Tibial nerve (tissue), 4 donors: ENCODE measurements around the gene NFE2L3. TPM values are rescaled to one million over a fixed set of nuclear protein-coding genes. Genes with fewer than 3 reads are reported as not detected.

ENCODE experiments used
- DNase-seq, 2 donors: peaks; one replicate each; pipeline ENCODE4 v3.0.0-alpha.2; 2019; ENCODE audit warnings: low spot score in 2 of 2
- H3K27ac ChIP-seq, 4 donors: fragments of 200-600 bp; sonication (generic) in 3 of 4; one replicate each; pipeline ENCODE4 v1.5.1; 2017 to 2019; ENCODE audit warnings: mild to moderate bottlenecking in 1 of 4
- H3K27me3 ChIP-seq, 2 donors: fragments of 200-600 bp; sonication (generic) in 1 of 2; one replicate each; pipeline versions ENCODE4 v1.5.1 to v1.6.0; 2017 to 2019
- H3K36me3 ChIP-seq, 3 donors: fragments of 200-600 bp; sonication (generic); one replicate each; pipeline ENCODE4 v1.5.1; 2018 to 2019
- H3K4me1 ChIP-seq, 4 donors: fragments of 200-600 bp; sonication (generic) in 3 of 4; one replicate each; pipeline ENCODE4 v1.5.1; 2017 to 2019
- H3K4me3 ChIP-seq, 4 donors: fragments of 200-600 bp; sonication (generic) in 3 of 4; one replicate each; pipeline ENCODE4 v1.5.1; 2017 to 2019; ENCODE audit warnings: mild to moderate bottlenecking in 1 of 4, moderate library complexity in 1 of 4
- H3K9me3 ChIP-seq, 4 donors: fragments of 200-600 bp; sonication (generic) in 3 of 4; one replicate each; pipeline ENCODE4 v1.5.1; 2017 to 2019
- EP300 ChIP-seq, 2 donors: sonication (generic); formaldehyde crosslinking; IDR thresholded peaks; one replicate each; pipeline ENCODE4 v1.6.1; 2017; ENCODE audit warnings: antibody characterized with exemption in 2 of 2, mild to moderate bottlenecking in 1 of 2
- POLR2A ChIP-seq, 2 donors: fragments of 450-650 bp; IDR thresholded peaks; one replicate each; pipeline ENCODE4 v1.6.1; 2017; ENCODE audit warnings: antibody characterized with exemption in 2 of 2, mild to moderate bottlenecking in 2 of 2, moderate library complexity in 2 of 2
- WGBS, 2 donors: methylation state at CpG; one replicate each; pipeline ENCODE4 v1.1.5; 2018; 5-methylcytosine and 5-hydroxymethylcytosine counted together
- total RNA-seq, 4 donors: library from RNA; depleted of rRNA; stranded (reverse); fragments of >200 nt; gene quantifications; one replicate each; pipeline ENCODE4 v1.1.0, GENCODE V29; 2016
- TF ChIP-seq, protein P1 (sequence below), 5 experiments: fragments of 200-600 bp in 3 of 5; fragments of 450-650 bp in 2 of 5; sonication (generic) in 3 of 5; IDR thresholded peaks; one replicate each; pipeline ENCODE4 v1.5.1; 2016 to 2019; ENCODE audit warnings: antibody characterized with exemption in 5 of 5, mild to moderate bottlenecking in 3 of 5, moderate library complexity in 2 of 5

Gene NFE2L3
- total RNA-seq, 4 donors from 2014 or later, result 2.7 to 6.5 (median 5.1) TPM

DNA sequence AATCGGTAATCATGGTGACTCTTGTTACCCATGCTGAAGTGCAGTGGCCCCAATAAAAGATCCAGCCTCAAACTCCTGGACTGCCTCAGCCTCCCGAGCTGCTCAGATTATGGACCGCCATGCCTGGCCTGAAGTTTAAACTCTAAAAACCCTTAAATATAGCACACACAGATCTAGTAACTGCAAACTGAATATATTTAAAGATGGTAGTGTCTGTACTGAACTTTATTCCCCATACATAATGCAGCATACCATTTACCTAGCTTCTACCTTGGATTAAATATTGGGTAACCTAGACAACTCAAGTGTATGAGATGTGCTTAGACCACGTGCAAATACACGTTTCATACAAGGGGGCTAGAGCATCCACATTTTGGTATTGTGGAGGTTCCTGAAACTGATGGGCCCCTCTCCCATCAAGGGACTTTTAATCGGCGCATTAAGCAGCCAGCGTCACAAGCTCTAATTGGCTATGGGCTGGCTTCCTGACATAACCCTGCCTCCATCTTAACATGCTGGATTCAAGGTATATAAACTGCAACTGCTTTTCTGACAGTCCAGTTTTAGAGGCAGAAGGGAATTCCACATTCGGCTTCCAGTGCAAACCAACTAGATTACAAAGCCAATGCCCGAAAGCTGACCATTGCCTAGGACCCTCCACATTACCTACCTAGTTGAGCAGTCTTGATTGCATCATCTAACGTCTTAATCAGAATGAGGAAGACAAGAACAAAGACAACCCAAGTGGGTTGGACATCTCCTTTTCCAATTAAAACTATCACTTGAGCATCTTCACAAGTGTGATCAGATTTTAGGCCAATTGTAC, 35.6 kb downstream of the NFE2L3 start:
- no peaks in the 10 kb centered on the region for H3K27me3 ChIP-seq
- H3K36me3 ChIP-seq, result peaks cover 0 to 71% (median 13%) of the 10 kb centered on the region in 3 donors
- H3K4me1 ChIP-seq, result peaks cover 0 to 38% (median under 1%) of the 10 kb centered on the region in 4 donors
- H3K9me3 ChIP-seq, result no peaks in the 10 kb centered on the region
- 70 to 74% methylated on average over 11 of the region's 11 CpGs for WGBS, 2 donors
- no peak for DNase-seq
- peak overlapping the region in 1 of 4 donors; percentile 30 for H3K27ac ChIP-seq
- H3K4me3 ChIP-seq, result no peak overlapping the region
- TF ChIP-seq POLR2A (IDR thresholded peaks at IDR 0.05) (no peak), EP300 (IDR thresholded peaks at IDR 0.05) (peak in 1 of 2 donors; percentile 26)

DNA sequence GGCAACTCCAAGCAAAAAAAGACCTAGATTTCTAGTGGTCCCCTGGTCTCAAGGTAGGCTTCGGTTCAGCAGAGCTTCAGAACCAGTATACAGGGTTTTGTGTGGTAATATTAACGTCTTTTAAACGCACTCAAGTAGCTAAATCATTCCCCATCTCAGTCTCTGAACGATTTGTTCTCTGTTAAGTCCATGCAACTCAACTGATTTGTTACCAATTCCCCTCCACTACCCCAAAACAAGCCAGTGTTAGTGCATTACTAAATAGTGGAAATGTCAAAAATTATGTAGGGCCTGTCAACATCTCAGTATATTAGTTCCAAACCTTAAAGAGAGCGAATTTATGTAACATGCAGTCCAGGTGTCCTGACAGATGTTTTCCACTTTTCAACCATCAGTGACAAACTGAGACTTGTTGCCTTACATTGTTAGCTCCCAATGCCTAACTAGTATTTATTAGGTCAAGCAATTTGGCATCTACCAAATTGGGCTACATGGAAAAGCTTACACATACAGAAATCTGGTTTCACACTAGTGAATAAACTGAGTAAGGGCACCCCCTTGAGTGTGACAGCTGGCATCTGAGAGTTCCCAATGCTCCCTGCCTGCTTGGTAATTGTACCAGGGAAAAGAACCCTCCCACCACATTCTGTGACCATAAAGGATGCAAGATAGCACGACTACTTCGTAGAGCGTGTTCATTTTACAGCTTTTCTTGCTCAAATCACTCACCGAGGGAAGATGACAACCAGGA, 36.4 kb downstream of the NFE2L3 start:
- Histone ChIP-seq H3K27ac (no peak overlapping the region), H3K4me3 (no peak overlapping the region), H3K4me1 (peaks cover 0 to 38% (median 9%) of the 10 kb centered on the region in 4 donors), H3K36me3 (peaks cover 0 to 79% (median 13%) of the 10 kb centered on the region in 3 donors), H3K9me3 (no peaks in the 10 kb centered on the region), H3K27me3 (no peaks in the 10 kb centered on the region)
- no peak for TF ChIP-seq POLR2A (IDR thresholded peaks at IDR 0.05)
- TF ChIP-seq EP300 (IDR thresholded peaks at IDR 0.05), result no peak
- TF ChIP-seq, protein P1, sequence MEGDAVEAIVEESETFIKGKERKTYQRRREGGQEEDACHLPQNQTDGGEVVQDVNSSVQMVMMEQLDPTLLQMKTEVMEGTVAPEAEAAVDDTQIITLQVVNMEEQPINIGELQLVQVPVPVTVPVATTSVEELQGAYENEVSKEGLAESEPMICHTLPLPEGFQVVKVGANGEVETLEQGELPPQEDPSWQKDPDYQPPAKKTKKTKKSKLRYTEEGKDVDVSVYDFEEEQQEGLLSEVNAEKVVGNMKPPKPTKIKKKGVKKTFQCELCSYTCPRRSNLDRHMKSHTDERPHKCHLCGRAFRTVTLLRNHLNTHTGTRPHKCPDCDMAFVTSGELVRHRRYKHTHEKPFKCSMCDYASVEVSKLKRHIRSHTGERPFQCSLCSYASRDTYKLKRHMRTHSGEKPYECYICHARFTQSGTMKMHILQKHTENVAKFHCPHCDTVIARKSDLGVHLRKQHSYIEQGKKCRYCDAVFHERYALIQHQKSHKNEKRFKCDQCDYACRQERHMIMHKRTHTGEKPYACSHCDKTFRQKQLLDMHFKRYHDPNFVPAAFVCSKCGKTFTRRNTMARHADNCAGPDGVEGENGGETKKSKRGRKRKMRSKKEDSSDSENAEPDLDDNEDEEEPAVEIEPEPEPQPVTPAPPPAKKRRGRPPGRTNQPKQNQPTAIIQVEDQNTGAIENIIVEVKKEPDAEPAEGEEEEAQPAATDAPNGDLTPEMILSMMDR (IDR thresholded peaks at IDR 0.05), result no peak
- WGBS, 2 donors, result 85 to 86% methylated on average over 9 of the region's 9 CpGs
- DNase-seq, result no peak

DNA sequence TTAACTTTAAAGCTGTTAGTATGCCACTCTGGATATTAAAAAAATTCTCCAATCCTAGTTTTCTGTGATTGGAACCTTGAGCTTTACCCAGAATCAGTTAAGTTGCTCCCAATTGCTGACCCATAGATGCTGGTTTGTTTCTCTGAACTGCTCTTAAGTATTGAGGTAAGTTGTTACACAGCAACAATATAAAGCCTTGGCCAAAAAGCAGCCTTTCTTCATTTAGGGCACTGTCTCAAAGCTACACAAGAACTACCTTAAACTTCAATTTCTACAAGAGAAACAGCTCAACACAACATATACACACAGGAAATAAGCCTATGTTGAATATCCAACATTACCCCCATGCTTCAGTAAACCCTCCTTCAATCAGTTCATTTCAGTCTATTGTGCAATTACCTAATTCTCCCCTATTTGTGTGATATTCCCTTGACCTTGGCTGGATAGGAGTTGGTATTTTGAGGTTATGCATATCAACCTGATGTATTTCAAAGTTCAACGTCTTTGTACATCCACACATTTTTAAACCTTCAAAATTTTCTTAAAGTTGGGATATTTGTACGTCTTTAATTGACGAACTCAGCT, 37.1 kb downstream of the NFE2L3 start:
- no peaks in the 10 kb centered on the region for H3K27me3 ChIP-seq
- H3K4me1 ChIP-seq, result peaks cover 0 to 40% (median 15%) of the 10 kb centered on the region in 4 donors
- peaks cover 0 to 86% (median 13%) of the 10 kb centered on the region in 3 donors for H3K36me3 ChIP-seq
- H3K9me3 ChIP-seq, result no peaks in the 10 kb centered on the region
- H3K27ac ChIP-seq, result no peak overlapping the region
- no peak overlapping the region for H3K4me3 ChIP-seq
- DNase-seq, result no peak
- WGBS, 2 donors, result 92 to 94% methylated on average over 3 of the region's 3 CpGs
- TF ChIP-seq, protein P1 (IDR thresholded peaks at IDR 0.05), result no peak
- TF ChIP-seq POLR2A (IDR thresholded peaks at IDR 0.05), result no peak
- no peak for TF ChIP-seq EP300 (IDR thresholded peaks at IDR 0.05)

GRCh38 chr7:26189697-26190096, 37.7 kb downstream of the NFE2L3 start:
- DNase-seq, result no peak

GRCh38 chr7:26190417-26190869, 38.4 kb downstream of the NFE2L3 start:
- TF ChIP-seq, protein P1 (IDR thresholded peaks at IDR 0.05), result no peak
- TF ChIP-seq POLR2A (IDR thresholded peaks at IDR 0.05), result no peak
- Histone ChIP-seq H3K4me1 (peaks cover 0 to 54% (median 29%) of the 10 kb centered on the region in 4 donors), H3K27ac (no peak overlapping the region), H3K4me3 (no peak overlapping the region), H3K36me3 (peaks cover 0 to 89% (median 13%) of the 10 kb centered on the region in 3 donors), H3K27me3 (no peaks in the 10 kb centered on the region), H3K9me3 (no peaks in the 10 kb centered on the region)
- DNase-seq, result no peak
- 94 to 95% methylated on average over 1 of the region's 1 CpG for WGBS, 2 donors

More at GRCh38 chr7:26189697-26190096, 37.7 kb downstream of the NFE2L3 start:
- H3K4me3 ChIP-seq, result no peak overlapping the region
- H3K9me3 ChIP-seq, result no peaks in the 10 kb centered on the region
- no peak overlapping the region for H3K27ac ChIP-seq
- peaks cover 0 to 89% (median 13%) of the 10 kb centered on the region in 3 donors for H3K36me3 ChIP-seq
- peaks cover 0 to 46% (median 22%) of the 10 kb centered on the region in 4 donors for H3K4me1 ChIP-seq
- WGBS, 2 donors, result 78 to 89% methylated on average over 3 of the region's 3 CpGs
- H3K27me3 ChIP-seq, result no peaks in the 10 kb centered on the region
- TF ChIP-seq EP300 (IDR thresholded peaks at IDR 0.05), result no peak
- TF ChIP-seq, protein P1 (IDR thresholded peaks at IDR 0.05), result no peak
- no peak for TF ChIP-seq POLR2A (IDR thresholded peaks at IDR 0.05)
